ENCODE data around the gene SOX10.

Gene SOX10

DNA sequence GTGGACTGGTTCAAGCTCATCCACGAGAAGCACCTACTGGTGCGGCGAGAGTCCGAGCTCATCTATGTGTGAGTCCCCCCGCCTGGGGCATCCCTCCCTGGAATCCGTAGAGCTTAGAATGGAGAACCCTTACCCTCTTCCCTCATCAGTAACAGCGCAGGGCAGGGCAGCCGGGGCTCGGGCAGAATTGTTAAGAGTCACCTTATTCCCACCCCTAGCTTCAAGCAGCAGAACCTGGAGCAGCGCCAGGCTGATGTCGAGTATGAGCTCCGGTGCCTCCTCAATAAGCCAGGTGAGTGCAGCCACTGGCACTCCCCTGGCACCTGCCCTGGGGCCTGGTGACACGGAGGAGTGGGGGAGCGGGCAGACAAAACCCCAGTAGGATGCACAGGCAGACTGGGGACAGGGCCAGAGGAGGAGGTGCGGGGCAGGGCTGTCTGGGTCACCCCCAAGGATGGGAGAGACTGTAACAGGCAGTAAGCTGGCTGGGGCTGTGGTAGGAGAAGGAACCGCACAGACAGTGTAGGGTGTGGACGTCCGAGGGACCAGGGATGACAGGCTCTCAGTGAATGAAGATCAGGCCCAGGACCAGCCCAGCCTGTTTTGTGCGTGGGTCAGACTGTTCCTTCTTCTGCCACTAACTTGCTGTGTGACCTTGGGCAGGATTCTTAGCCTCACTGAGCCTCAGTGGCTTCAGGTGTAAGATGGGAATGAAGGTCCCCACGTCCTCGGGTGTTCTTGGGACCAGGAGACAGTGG lies 51.4 kb downstream of the SOX10 start:
- TF ChIP-seq, protein P1, sequence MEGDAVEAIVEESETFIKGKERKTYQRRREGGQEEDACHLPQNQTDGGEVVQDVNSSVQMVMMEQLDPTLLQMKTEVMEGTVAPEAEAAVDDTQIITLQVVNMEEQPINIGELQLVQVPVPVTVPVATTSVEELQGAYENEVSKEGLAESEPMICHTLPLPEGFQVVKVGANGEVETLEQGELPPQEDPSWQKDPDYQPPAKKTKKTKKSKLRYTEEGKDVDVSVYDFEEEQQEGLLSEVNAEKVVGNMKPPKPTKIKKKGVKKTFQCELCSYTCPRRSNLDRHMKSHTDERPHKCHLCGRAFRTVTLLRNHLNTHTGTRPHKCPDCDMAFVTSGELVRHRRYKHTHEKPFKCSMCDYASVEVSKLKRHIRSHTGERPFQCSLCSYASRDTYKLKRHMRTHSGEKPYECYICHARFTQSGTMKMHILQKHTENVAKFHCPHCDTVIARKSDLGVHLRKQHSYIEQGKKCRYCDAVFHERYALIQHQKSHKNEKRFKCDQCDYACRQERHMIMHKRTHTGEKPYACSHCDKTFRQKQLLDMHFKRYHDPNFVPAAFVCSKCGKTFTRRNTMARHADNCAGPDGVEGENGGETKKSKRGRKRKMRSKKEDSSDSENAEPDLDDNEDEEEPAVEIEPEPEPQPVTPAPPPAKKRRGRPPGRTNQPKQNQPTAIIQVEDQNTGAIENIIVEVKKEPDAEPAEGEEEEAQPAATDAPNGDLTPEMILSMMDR (IDR thresholded peaks at IDR 0.05; ENCODE audit: low read depth, low read length): no peak
- TF ChIP-seq MYC (IDR thresholded peaks at IDR 0.05; ENCODE audit: low read depth, low read length) (no peak), POLR2A (IDR thresholded peaks at IDR 0.05; ENCODE audit: extremely low read depth, insufficient read length) (no peak)
- TF ChIP-seq, protein P2, sequence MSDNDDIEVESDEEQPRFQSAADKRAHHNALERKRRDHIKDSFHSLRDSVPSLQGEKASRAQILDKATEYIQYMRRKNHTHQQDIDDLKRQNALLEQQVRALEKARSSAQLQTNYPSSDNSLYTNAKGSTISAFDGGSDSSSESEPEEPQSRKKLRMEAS (IDR thresholded peaks at IDR 0.05; ENCODE audit: low read depth, low read length): no peak
- no peak overlapping the region for H3K4me3 ChIP-seq (ENCODE audit: low read depth, low read length)
- no peak for DNase-seq (ENCODE audit: low read depth)

DNA sequence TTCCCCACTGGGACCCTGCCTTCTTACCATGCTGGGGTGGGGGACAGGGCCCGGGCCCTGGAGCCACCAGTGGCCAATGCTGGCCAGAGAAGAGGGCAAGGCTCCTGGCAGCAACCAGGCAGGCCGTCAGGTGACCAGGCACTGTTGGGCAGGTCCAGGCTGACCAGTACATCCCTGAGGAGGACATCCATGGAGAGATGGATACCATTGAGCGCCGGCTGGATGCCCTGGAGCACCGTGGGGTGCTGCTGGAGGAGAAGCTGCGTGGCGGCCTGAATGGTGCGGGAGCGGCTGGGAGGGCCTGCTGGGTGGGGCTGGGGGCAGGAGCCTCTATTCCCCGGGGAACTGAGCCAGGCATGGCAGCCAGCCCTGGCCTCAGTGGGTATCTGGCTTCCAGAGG lies 52.0 kb downstream of the SOX10 start:
- TF ChIP-seq MYC (IDR thresholded peaks at IDR 0.05; ENCODE audit: low read depth, low read length) (no peak), POLR2A (IDR thresholded peaks at IDR 0.05; ENCODE audit: extremely low read depth, insufficient read length) (no peak)
- TF ChIP-seq, protein P2 (IDR thresholded peaks at IDR 0.05; ENCODE audit: low read depth, low read length): no peak
- TF ChIP-seq, protein P1 (IDR thresholded peaks at IDR 0.05; ENCODE audit: low read depth, low read length): no peak
- no peak for DNase-seq (ENCODE audit: low read depth)
- no peak overlapping the region for H3K4me3 ChIP-seq (ENCODE audit: low read depth, low read length)

DNA sequence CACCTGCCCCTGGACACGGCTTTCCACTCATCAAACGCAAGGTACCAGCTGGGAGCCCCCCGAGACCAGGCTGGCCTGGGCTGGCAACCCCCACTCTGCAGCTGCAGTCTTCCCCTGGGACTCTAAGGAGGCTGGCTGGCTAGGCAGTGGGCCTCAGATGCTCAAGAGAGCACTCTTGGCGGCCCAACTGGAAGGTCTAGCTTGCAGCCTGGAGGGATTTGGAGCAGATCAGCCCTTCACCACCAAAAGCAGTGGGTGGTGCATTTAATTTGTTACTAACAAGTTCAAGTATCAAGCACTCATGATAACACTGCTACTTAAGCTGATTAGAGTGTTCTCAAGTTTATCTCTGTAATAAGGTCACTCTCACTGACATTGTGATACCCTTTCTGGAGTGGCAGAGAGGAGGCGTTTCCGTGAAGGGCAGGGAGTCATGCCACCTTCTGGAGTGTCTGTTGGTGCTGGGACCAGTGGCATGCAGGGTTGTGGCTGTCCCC lies 52.4 kb downstream of the SOX10 start:
- TF ChIP-seq, protein P2 (IDR thresholded peaks at IDR 0.05; ENCODE audit: low read depth, low read length): no peak
- TF ChIP-seq MYC (IDR thresholded peaks at IDR 0.05; ENCODE audit: low read depth, low read length): no peak
- TF ChIP-seq POLR2A (IDR thresholded peaks at IDR 0.05; ENCODE audit: extremely low read depth, insufficient read length): no peak
- TF ChIP-seq, protein P1 (IDR thresholded peaks at IDR 0.05; ENCODE audit: low read depth, low read length): no peak
- DNase-seq (ENCODE audit: low read depth): no peak
- H3K4me3 ChIP-seq (ENCODE audit: low read depth, low read length): no peak overlapping the region

DNA sequence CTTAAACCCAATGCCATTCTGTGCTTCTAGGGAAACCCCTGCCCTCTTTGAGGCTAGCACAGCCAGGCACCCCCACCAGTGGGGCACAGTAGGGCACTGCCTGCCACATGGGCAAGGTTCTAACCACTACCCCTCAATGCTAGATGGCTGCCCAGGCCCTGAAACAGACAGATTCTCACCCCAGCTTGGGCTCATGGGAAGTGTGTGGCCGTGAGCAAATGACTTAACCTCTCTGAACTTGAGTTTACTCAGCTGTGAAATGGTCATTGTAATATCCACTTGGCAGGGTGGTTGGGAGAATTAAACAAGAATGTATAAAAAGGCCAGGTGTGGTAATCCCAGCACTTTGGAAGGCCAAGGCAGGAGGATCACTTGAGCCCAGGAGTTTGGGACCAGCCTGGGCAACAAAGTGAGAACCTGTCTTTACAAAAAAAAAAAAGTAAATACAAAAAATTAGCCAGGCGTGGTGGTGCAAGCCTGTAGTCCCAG lies 53.4 kb downstream of the SOX10 start:
- TF ChIP-seq, protein P2 (IDR thresholded peaks at IDR 0.05; ENCODE audit: low read depth, low read length): no peak
- TF ChIP-seq MYC (IDR thresholded peaks at IDR 0.05; ENCODE audit: low read depth, low read length): no peak
- no peak for TF ChIP-seq POLR2A (IDR thresholded peaks at IDR 0.05; ENCODE audit: extremely low read depth, insufficient read length)
- TF ChIP-seq, protein P1 (IDR thresholded peaks at IDR 0.05; ENCODE audit: low read depth, low read length): no peak
- DNase-seq (ENCODE audit: low read depth): no peak
- H3K4me3 ChIP-seq (ENCODE audit: low read depth, low read length): no peak overlapping the region

DNA sequence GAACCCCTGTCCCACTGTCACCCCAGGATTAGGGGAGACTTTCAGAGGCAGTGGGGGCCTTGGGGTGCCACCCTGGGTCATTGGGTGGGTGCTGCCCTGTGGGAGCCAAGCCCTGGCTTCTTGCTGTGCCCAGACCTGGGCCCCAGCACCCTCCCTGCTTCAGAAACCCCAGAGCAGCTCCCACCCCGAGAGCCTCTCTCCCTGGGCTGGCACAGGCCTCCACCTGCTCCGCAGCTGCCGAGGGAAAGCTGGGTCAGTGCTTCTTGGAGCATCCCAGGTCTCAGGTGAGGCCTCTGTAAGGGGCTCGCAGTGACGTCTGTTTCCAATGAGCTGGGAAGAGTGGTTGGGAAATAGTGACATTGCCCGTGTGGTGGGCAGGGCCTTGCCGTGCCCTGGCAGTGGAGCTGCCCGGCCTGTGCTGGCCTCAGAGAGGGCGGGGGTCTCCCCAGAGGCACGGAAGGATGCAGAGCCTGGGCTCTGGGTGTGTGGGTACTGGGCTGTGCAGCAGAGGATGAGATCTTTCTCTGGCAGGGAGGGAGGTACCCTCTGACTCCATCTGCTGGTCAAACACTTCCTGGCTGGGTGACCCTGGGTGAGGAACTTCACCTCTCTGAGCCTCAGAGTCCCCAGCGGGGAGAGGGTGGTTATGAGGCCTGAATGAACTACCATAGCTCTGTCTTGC lies 53.9 kb downstream of the SOX10 start:
- H3K4me3 ChIP-seq (ENCODE audit: low read depth, low read length): no peak overlapping the region
- TF ChIP-seq, protein P1 (IDR thresholded peaks at IDR 0.05; ENCODE audit: low read depth, low read length): peak; percentile 33
- TF ChIP-seq POLR2A (IDR thresholded peaks at IDR 0.05; ENCODE audit: extremely low read depth, insufficient read length) (no peak), MYC (IDR thresholded peaks at IDR 0.05; ENCODE audit: low read depth, low read length) (no peak)
- TF ChIP-seq, protein P2 (IDR thresholded peaks at IDR 0.05; ENCODE audit: low read depth, low read length): no peak
- DNase-seq (ENCODE audit: low read depth): peak; percentile 42
